GM18517 (cell line): ENCODE results near the gene TRIM44.
"Not testable (repeated sequence)": the region's sequence is repeated elsewhere in the genome, so short reads cannot be mapped to it uniquely, and the experiment has no call there.

Source experiments
- ATAC-seq: cut with Tn5 transposase; IDR thresholded peaks from one replicate; pipeline ENCODE4 v1.9.1; 2021; ENCODE audit warnings: mild to moderate bottlenecking, moderate library complexity; ENCODE audit not compliant: unreplicated experiment

Gene TRIM44

GRCh38 chr11:35632301-35632700 is 30.3 kb upstream of the TRIM44 start:
- ATAC-seq, result no peak

DNA sequence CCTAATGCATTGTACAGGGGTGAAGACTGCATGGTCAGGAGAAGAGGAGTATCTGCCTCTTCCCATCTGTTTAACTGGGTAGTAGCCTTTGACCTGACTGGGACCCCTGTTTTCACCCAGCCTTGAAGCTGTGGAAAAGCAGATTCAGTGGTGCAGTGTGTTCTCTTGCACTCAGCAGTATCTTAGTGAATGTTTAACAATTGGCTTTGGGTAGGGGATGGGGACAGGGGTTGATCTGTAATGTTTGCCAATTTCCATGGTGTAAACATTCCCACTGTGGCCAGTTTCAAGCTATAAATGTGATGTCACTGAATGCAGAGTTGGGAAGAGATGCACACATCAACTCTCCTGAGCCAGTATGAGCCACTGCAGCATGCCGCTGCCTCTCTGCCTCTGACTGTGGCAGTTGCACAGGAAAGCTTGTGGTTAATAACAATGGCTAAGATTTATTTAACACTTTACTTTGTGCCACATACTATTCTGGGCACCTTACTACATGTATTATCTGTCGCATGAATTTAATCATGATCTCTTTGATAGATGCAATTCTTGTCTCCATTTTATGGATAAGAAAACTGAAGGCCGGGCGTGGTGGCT is 28.6 kb upstream of the TRIM44 start:
- ATAC-seq, result no peak

DNA sequence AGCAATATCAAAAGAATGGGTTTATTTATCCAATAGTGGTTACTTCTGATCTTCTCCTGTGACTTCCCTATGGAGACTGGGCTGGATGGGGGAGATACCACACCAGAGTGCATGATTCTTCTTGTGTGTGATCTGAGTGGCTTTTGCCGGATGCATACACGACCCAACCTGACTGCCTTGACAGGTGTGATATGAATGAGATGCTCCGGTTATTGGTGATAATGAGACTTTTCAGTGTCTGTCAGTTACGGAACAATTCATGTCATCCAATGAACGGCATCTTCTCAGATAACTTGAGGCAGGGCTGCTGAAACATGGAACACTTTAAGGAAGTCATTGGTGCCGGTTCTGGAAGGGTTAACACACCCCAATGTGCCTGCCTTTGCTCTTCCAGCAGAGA is 26.6 kb upstream of the TRIM44 start:
- ATAC-seq, result no peak

GRCh38 chr11:35639591-35640179 is 22.9 kb upstream of the TRIM44 start:
- no peak for ATAC-seq

DNA sequence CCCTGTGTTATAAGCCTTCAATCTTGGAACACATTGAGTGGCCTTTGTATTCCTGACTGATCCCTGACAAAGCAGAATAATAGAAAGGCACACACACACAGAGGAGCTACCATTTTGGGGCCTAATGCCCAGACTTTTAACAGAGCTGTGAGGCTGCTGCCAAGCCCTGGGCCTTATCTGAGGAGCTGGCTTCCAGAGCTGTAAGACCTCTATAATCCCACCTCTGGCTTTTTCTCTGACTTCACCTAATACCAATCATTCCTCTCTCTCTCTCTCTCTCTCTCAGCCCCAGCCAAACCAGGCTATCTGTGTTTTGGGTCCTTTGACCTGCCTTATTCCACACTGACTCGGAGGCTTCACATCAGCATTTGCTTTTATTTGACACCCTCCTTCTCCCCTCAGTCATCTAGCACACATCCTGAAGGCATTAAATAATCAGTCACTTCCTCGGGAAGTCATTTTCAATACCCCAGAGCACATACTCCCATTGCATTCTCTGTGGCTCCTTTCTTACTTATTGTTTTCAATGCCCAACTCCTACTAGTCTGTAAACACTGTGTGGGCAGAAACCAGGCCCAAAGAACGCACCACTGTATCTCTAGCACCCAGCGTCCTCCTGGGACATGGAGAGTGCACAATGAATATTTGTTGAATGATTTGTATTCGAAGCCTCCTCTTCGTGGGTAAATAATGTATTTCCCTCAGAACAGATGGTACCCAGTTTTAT is 21.2 kb upstream of the TRIM44 start:
- ATAC-seq, result no peak

- ATAC-seq, result no peak
Observed at GRCh38 chr11:35641964-35642363, 20.6 kb upstream of the TRIM44 start.

GRCh38 chr11:35647421-35648093 is 15.0 kb upstream of the TRIM44 start:
- no peak for ATAC-seq

DNA sequence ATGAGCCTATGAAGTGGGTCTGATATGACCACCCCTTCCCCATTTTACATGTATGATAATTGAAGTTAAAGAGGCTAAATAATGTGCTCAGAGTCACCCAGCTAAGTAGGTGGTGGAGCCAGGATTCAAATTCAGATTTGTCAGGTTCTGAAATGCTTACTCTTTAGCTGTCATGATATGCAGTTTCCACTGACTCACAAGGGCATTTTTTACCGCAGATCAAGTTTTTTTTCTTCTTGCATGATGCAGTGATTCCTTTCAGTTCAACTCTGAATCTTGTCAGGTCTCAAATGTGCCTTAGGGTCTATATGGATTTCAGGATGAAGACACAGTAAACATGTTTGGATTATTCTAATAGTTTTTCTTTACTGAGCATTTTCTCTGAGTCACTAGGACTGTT is 12.6 kb upstream of the TRIM44 start:
- ATAC-seq, result no peak

GRCh38 chr11:35650467-35650866 is 12.1 kb upstream of the TRIM44 start:
- ATAC-seq, result no peak

DNA sequence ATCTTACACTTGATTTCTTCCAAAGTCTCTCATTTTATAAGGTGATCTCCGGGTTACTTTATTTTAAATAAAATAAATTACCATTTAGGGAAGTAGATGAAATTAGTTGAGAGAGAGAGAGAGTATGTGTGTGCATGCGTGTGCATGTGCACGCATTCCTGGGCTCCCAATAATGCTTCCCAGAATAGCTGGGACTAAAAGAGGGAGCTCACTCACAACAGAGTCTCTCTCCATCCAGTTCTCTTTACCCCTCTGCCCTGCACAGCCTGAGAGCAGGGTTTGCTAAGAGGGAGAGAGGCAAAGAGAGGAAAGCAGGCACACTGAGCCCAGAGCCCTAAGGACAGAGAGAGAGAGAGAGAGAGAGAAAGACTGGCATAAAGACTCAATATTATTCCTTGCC is 11.3 kb upstream of the TRIM44 start:
- ATAC-seq, result no peak

DNA sequence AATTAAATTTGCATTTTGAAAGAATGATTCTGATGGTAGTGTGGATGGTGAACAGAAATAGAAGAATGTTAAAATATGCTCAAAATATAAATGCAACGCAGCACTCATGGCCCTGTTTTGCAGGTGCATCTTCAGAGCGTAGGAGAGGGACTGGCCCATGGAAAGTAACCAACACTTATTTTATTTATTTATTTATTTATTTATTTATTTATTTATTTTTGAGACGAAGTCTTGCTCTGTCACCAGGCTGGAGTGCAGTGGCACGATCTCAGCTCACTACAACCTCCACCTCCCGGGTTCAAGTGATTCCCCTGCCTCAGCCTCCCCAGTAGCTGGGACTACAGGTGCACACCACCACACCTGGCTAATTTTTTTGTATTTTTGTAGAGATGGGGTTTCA is 9.8 kb upstream of the TRIM44 start:
- ATAC-seq, result not testable (repeated sequence)

- no peak for ATAC-seq
Observed at GRCh38 chr11:35654711-35655110, 7.9 kb upstream of the TRIM44 start.

DNA sequence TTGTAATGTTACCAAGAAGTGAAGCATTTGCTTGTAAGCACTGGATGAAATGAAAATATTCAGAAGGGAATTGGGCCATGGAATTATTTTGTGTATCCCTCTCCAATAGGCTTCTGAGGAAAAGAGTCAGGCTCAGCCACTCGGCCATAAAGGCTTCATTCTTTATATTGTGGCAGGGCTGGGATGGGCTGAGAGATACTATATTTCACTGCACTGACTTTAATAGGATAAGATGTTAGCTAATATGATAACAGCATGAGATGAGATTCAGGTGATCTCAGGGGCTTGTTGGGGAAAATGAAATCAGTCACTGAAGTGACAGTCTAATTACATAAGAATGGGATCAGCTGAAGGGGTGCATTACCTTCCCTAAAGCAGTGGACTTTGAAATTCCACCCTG is 7.3 kb upstream of the TRIM44 start:
- ATAC-seq, result no peak

- no peak for ATAC-seq
Observed at GRCh38 chr11:35655856-35656255, 6.7 kb upstream of the TRIM44 start.

- ATAC-seq, result no peak
Observed at GRCh38 chr11:35658020-35658948, 4.3 kb upstream of the TRIM44 start.

DNA sequence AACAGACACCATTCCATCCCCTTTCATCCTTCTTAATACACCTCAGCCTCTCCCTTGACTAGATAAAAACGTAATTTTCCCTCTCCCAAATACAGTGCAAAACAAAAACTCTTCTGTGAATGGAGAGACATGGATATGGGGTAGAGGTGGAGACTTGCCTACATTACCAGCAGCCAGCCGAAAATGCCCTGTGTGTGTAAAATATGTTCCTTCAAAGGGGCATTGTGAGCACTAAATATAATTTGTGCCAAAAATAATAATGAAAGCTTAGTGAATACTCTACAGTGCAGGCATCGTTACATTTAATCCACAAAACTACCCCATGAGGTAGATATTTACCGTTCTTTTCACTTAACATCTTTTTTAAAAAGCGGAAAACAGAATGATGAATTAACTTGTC is 1.0 kb upstream of the TRIM44 start:
- no peak for ATAC-seq

- ATAC-seq, result peak; percentile 23
Observed at GRCh38 chr11:35662061-35662648, 420 bp upstream of the TRIM44 start.

DNA sequence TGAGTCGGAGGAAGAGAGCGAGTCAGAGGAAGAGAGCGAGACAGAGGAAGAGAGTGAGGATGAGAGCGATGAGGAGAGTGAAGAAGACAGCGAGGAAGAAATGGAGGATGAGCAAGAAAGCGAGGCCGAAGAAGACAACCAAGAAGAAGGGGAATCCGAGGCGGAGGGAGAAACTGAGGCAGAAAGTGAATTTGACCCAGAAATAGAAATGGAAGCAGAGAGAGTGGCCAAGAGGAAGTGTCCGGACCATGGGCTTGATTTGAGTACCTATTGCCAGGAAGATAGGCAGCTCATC is 780 bp downstream of the TRIM44 start:
- ATAC-seq, result no peak

GRCh38 chr11:35664977-35665441 is 2.4 kb downstream of the TRIM44 start:
- ATAC-seq, result no peak

- ATAC-seq, result no peak
Observed at GRCh38 chr11:35667257-35667656, 4.7 kb downstream of the TRIM44 start.

DNA sequence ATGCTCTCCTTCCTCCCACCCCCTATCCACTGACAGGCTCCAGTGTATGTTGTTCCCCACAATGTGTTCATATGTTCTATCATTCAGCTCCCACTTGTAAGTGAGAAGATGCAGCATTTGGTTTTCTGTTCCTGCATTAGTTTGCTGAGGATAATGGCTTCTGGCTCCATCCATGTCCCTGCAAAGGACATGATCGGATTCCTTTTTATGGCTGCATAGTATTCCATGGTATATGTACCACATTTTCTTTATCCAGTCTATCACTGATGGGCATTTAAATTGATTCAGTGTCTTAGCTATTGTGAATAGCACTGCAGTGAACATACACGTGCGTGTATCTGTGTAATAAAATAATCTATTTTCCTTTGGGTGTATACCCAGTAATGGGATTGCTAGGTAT is 5.8 kb downstream of the TRIM44 start:
- not testable (repeated sequence) for ATAC-seq
